H1 (cell line): ENCODE results near the gene KIAA0586. TPM values are rescaled to one million over a fixed set of nuclear protein-coding genes. Genes with fewer than 3 reads are reported as not detected.

Experiments used
- CTCF ChIA-PET: fragments of 300-600 bp; sonication (Branson Sonifier 250); formaldehyde crosslinking; loops from one replicate; lab custom pipeline; 2021; ENCODE audit not compliant: partially characterized antibody; lab: Charles Lee
- POLR2A ChIA-PET: fragments of 300-600 bp; sonication (Branson Sonifier 250); formaldehyde crosslinking; loops from one replicate; lab custom pipeline; 2021; ENCODE audit warnings: inconsistent platforms; ENCODE audit not compliant: partially characterized antibody; lab: Charles Lee
- DNase-seq, 2 experiments: peaks; one replicate each; pipeline versions ENCODE4 v3.0.0 to v3.0.0-alpha.2; 2010 to 2022; ENCODE audit warnings: low spot score in 2 of 2, low read depth in 1 of 2, mixed read lengths in 1 of 2
- FAIRE-seq: peaks from 2 replicates; lab custom pipeline; 2011; peaks lifted over from hg19 to GRCh38; lab: Jason Lieb, UNC
- H2AFZ ChIP-seq: 2 replicates; pipeline ENCODE4 v1.8.1; 2012; ENCODE audit warnings: low read length, inconsistent platforms
- H2AK5ac ChIP-seq: 2 replicates; pipeline ENCODE4 v1.6.1; 2013; ENCODE audit warnings: low read depth, low read length
- H2BK120ac ChIP-seq: replicated peaks from 2 replicates; pipeline ENCODE3; 2013; ENCODE audit warnings: low read depth, low read length, inconsistent platforms
- H2BK12ac ChIP-seq: 2 replicates; pipeline ENCODE4 v1.6.1; 2013; ENCODE audit warnings: low read depth, low read length
- H2BK15ac ChIP-seq: 2 replicates; pipeline ENCODE4 v1.6.1; 2013; ENCODE audit warnings: low read length
- H2BK20ac ChIP-seq: 2 replicates; pipeline ENCODE4 v1.6.1; 2013; ENCODE audit warnings: low read length
- H2BK5ac ChIP-seq: 2 replicates; pipeline ENCODE4 v1.6.1; 2013; ENCODE audit warnings: low read depth, low read length
- H3K14ac ChIP-seq: 2 replicates; pipeline ENCODE4 v1.6.1; 2013; ENCODE audit warnings: inconsistent platforms; ENCODE audit not compliant: insufficient read length
- H3K18ac ChIP-seq: 2 replicates; pipeline ENCODE4 v1.6.1; 2013; ENCODE audit warnings: low read length; ENCODE audit errors: extremely low read depth
- H3K23ac ChIP-seq: 2 replicates; pipeline ENCODE4 v1.6.1; 2013; ENCODE audit warnings: inconsistent platforms; ENCODE audit not compliant: insufficient read length
- H3K23me2 ChIP-seq: 2 replicates; pipeline ENCODE4 v1.6.1; 2013; ENCODE audit warnings: low read depth, low read length
- H3K27ac ChIP-seq: 2 replicates; pipeline ENCODE4 v1.6.1; 2011; ENCODE audit warnings: low read depth, low read length, inconsistent platforms
- H3K27me3 ChIP-seq, 4 experiments: replicated peaks in 1 of 4; 1 replicate in 1 of 4; 2 replicates in 3 of 4; pipeline versions ENCODE4 v1.6.1 to v1.8.1; 2011 to 2013; ENCODE audit warnings: low read length in 3 of 4, mild to moderate bottlenecking in 3 of 4, inconsistent platforms in 2 of 4, mixed read lengths in 2 of 4, moderate library complexity in 1 of 4; ENCODE audit not compliant: control insufficient read depth in 3 of 4, insufficient read depth in 3 of 4; ENCODE audit errors: extremely low read depth in 1 of 4
- H3K36me3 ChIP-seq, 4 experiments: 2 replicates each; pipeline versions ENCODE4 v1.6.1 to v1.8.1; 2011 to 2013; ENCODE audit warnings: mild to moderate bottlenecking in 4 of 4, low read length in 3 of 4, moderate library complexity in 2 of 4, control low read depth in 1 of 4, inconsistent platforms in 1 of 4; ENCODE audit not compliant: insufficient read depth in 4 of 4, control insufficient read depth in 2 of 4
- H3K4ac ChIP-seq: replicated peaks from 2 replicates; pipeline ENCODE3; 2013; ENCODE audit warnings: low read length, low read depth, mixed read lengths, inconsistent platforms; ENCODE audit not compliant: insufficient read length
- H3K4me1 ChIP-seq, 4 experiments: replicated peaks in 1 of 4; 1 replicate in 1 of 4; 2 replicates in 3 of 4; pipeline versions ENCODE4 v1.6.1 to v1.8.1; 2011 to 2013; ENCODE audit warnings: low read length in 3 of 4, inconsistent platforms in 2 of 4, mixed read lengths in 1 of 4; ENCODE audit not compliant: insufficient read depth in 4 of 4, control insufficient read depth in 3 of 4
- H3K4me2 ChIP-seq, 2 experiments: 2 replicates each; pipeline versions ENCODE4 v1.6.1 to v1.8.1; 2011 to 2013; ENCODE audit warnings: low read depth in 2 of 2, low read length in 2 of 2, control low read depth in 1 of 2, inconsistent platforms in 1 of 2, mild to moderate bottlenecking in 1 of 2; ENCODE audit not compliant: insufficient read depth in 1 of 2
- H3K4me3 ChIP-seq, 4 experiments: fragments of 200-600, 300-600 bp in 1 of 4; sonication (generic), shearing (Covaris generic), sonication (Bioruptor Twin) in 1 of 4; 2 replicates each; pipeline versions ENCODE4 v1.5.1 to v1.8.1; 2011 to 2016; ENCODE audit warnings: low read length in 4 of 4, low read depth in 3 of 4, control low read depth in 2 of 4, inconsistent platforms in 2 of 4, mild to moderate bottlenecking in 2 of 4, mixed read lengths in 1 of 4, moderate library complexity in 1 of 4; ENCODE audit not compliant: insufficient read depth in 2 of 4; ENCODE audit errors: extremely low read depth in 1 of 4
- H3K56ac ChIP-seq: replicated peaks from 2 replicates; pipeline ENCODE3; 2013; ENCODE audit warnings: low read depth, mild to moderate bottlenecking, mixed read lengths, low read length, inconsistent platforms; ENCODE audit not compliant: insufficient read length
- H3K79me1 ChIP-seq: 2 replicates; pipeline ENCODE4 v1.6.1; 2013; ENCODE audit warnings: low read depth, low read length, control low read depth
- H3K79me2 ChIP-seq, 2 experiments: 2 replicates each; pipeline versions ENCODE4 v1.6.1 to v1.8.1; 2012 to 2013; ENCODE audit warnings: low read length in 2 of 2, mild to moderate bottlenecking in 2 of 2, inconsistent platforms in 1 of 2; ENCODE audit not compliant: insufficient read depth in 2 of 2, control insufficient read depth in 1 of 2
- H3K9ac ChIP-seq, 4 experiments: replicated peaks in 1 of 4; 1 replicate in 1 of 4; 2 replicates in 3 of 4; pipeline versions ENCODE4 v1.6.1 to v1.8.1; 2011 to 2013; ENCODE audit warnings: low read depth in 3 of 4, low read length in 3 of 4, control low read depth in 2 of 4, mild to moderate bottlenecking in 2 of 4, moderate library complexity in 2 of 4, inconsistent platforms in 1 of 4; ENCODE audit errors: extremely low read depth in 1 of 4
- H3K9me3 ChIP-seq, 2 experiments: 2 replicates each; pipeline versions ENCODE4 v1.6.1 to v1.8.1; 2012 to 2013; ENCODE audit warnings: mild to moderate bottlenecking in 2 of 2, moderate library complexity in 2 of 2, control low read depth in 1 of 2, inconsistent platforms in 1 of 2, low read depth in 1 of 2, low read length in 1 of 2, mixed read lengths in 1 of 2; ENCODE audit not compliant: insufficient read depth in 2 of 2
- H4K20me1 ChIP-seq, 2 experiments: replicated peaks in 1 of 2; 2 replicates each; pipeline versions ENCODE3 to v1.8.1; 2011 to 2013; ENCODE audit warnings: inconsistent platforms in 2 of 2, low read length in 2 of 2, mild to moderate bottlenecking in 1 of 2; ENCODE audit not compliant: insufficient read depth in 2 of 2, control insufficient read depth in 1 of 2
- H4K5ac ChIP-seq: 2 replicates; pipeline ENCODE4 v1.6.1; 2013; ENCODE audit warnings: low read length, low read depth, mixed read lengths, inconsistent platforms; ENCODE audit not compliant: insufficient read length
- H4K8ac ChIP-seq: 2 replicates; pipeline ENCODE4 v1.8.0; 2013; ENCODE audit warnings: mild to moderate bottlenecking, moderate library complexity, low read length, inconsistent platforms; ENCODE audit not compliant: insufficient read depth; ENCODE audit errors: extremely low read depth
- H4K91ac ChIP-seq: replicated peaks from 2 replicates; pipeline ENCODE3; 2013; ENCODE audit warnings: low read length, mixed read lengths, inconsistent platforms; ENCODE audit not compliant: insufficient read length
- FOSL1 ChIP-seq: IDR thresholded peaks from 2 replicates; pipeline ENCODE4 v1.6.1; 2011; ENCODE audit warnings: mild to moderate bottlenecking, low read depth, low read length, moderate library complexity; ENCODE audit not compliant: insufficient read depth
- RAD21 ChIP-seq, 2 experiments: IDR thresholded peaks in 1 of 2; conservative IDR thresholded peaks in 1 of 2; 2 replicates each; pipeline ENCODE4 v1.6.1; 2011; ENCODE audit warnings: low read depth in 2 of 2, low read length in 2 of 2, improper control_type of control experiment in 1 of 2, inconsistent platforms in 1 of 2, mild to moderate bottlenecking in 1 of 2, moderate library complexity in 1 of 2
- RNF2 ChIP-seq: fragments of 200-900, 300-1000 bp; sonication (generic); IDR thresholded peaks from 2 replicates; pipeline ENCODE4 v1.7.1; 2016; ENCODE audit warnings: borderline replicate concordance, low read depth, mild to moderate bottlenecking, antibody characterized with exemption, low read length; ENCODE audit not compliant: poor library complexity, severe bottlenecking; ENCODE audit errors: missing control alignments
- SIX5 ChIP-seq: IDR thresholded peaks from 2 replicates; pipeline ENCODE4 v1.6.1; 2011; ENCODE audit warnings: mild to moderate bottlenecking, low read depth, low read length
- polyA plus RNA-seq, 7 experiments: library from polyadenylated mRNA; depleted of rRNA in 3 of 7; stranded (reverse) in 5 of 7; unstranded in 2 of 7; fragments of >200 nt in 5 of 7; fragments of 200-250 nt in 2 of 7; gene quantifications; 1 replicate in 5 of 7; 2 replicates in 1 of 7; 4 replicates in 1 of 7; pipeline versions ENCODE4 v1.2.1 to v1.2.3, GENCODE V29; 2011 to 2013; ENCODE audit warnings: missing spikeins in 2 of 7, mixed read lengths in 2 of 7
- total RNA-seq: library from RNA; stranded (reverse); fragmentation: NEBNext Ultra II Directional; extraction: Animal tissue kit (Norgen Biotek cat#: 25700); gene quantifications from 2 replicates; pipeline ENCODE4 v1.2.1, GENCODE V29; 2021

The KIAA0586 gene
- total and polyA plus RNA-seq, 2 of the 8 experiments (the other 6 are each of a cell fraction or from before 2014, with no cell fraction given), result 7.2 to 24.8 TPM

- no peak overlapping the region for H4K8ac ChIP-seq
- H3K23me2 ChIP-seq, result no peaks in the 10 kb centered on the region
- H3K9me3 ChIP-seq, result no peaks in the 10 kb centered on the region
- TF ChIP-seq RAD21 (IDR thresholded peaks at IDR 0.05 in 1 of 2, conservative IDR thresholded peaks at IDR 0.05 in 1 of 2; ENCODE audit: low read depth in 2 of 2, low read length in 2 of 2) (no peak), SIX5 (no peak), RNF2 (no peak), FOSL1 (no peak)
- no peak overlapping the region for H3K18ac ChIP-seq
- H2BK5ac ChIP-seq, result no peak overlapping the region
- FAIRE-seq, result no peak
- H4K20me1 ChIP-seq, result no peaks in the 10 kb centered on the region
- H2BK12ac ChIP-seq, result no peak overlapping the region
- CTCF ChIA-PET, result interaction anchor here (1.0 to 3.4 kb wide), 4 partner anchors 14 to 54 kb away, joined by 3 to 16 read pairs (median 11); no protein-coding TSS in a partner anchor
- no peak overlapping the region for H2AK5ac ChIP-seq
- no peaks in the 10 kb centered on the region for H3K79me2 ChIP-seq
- no peak overlapping the region for H2BK20ac ChIP-seq
- no peak overlapping the region for H4K91ac ChIP-seq
- no peak overlapping the region for H3K9ac ChIP-seq
- H2AFZ ChIP-seq, result no peak overlapping the region
- H3K56ac ChIP-seq, result no peak overlapping the region
- no peak overlapping the region for H3K4me3 ChIP-seq
- H4K5ac ChIP-seq, result no peak overlapping the region
- no peak overlapping the region for H2BK120ac ChIP-seq
- no peak overlapping the region for H2BK15ac ChIP-seq
- H3K4me2 ChIP-seq, result no peak overlapping the region
- POLR2A ChIA-PET, result no interaction called here
- no peaks in the 10 kb centered on the region for H3K36me3 ChIP-seq
- H3K4me1 ChIP-seq, result 0 out of 7 replicates have a peak, but pooled peaks cover 0 to 2% (median 0%) of the 10 kb centered on the region in 4 experiments
- no peaks in the 10 kb centered on the region for H3K79me1 ChIP-seq
- H3K27me3 ChIP-seq, result no peaks in the 10 kb centered on the region
- H3K14ac ChIP-seq, result no peak overlapping the region
- H3K27ac ChIP-seq, result no peak overlapping the region
- H3K23ac ChIP-seq, result no peak overlapping the region
- DNase-seq, result no peak
- no peak overlapping the region for H3K4ac ChIP-seq
These were observed 128.1 kb downstream of the KIAA0586 start for GRCh38 chr14:58555647-58556046.
